HG03342 (cell line): ENCODE data around the gene NECTIN1.

Experiments
- ATAC-seq: cut with Tn5 transposase; IDR thresholded peaks from one replicate; pipeline ENCODE4 v1.9.1; 2021; ENCODE audit warnings: mild to moderate bottlenecking, moderate library complexity; ENCODE audit not compliant: unreplicated experiment

The NECTIN1 gene

GRCh38 chr11:119694334-119694733 is 34.7 kb downstream of the NECTIN1 start:
- no peak for ATAC-seq

- no peak for ATAC-seq
Measured at GRCh38 chr11:119693253-119693815, 35.7 kb downstream of the NECTIN1 start.

GRCh38 chr11:119692540-119692820 is 36.5 kb downstream of the NECTIN1 start:
- no peak for ATAC-seq

GRCh38 chr11:119691701-119692539 is 37.1 kb downstream of the NECTIN1 start:
- ATAC-seq, result no peak

- no peak for ATAC-seq
Measured at GRCh38 chr11:119691020-119691666, 37.9 kb downstream of the NECTIN1 start.

- ATAC-seq, result no peak
Measured at GRCh38 chr11:119689302-119689701, 39.7 kb downstream of the NECTIN1 start.

GRCh38 chr11:119688356-119688755 is 40.6 kb downstream of the NECTIN1 start:
- ATAC-seq, result no peak

- ATAC-seq, result no peak
Measured at GRCh38 chr11:119687373-119688046, 41.5 kb downstream of the NECTIN1 start.

- no peak for ATAC-seq
Measured at GRCh38 chr11:119686177-119686882, 42.7 kb downstream of the NECTIN1 start.

- no peak for ATAC-seq
Measured at GRCh38 chr11:119685111-119685746, 43.8 kb downstream of the NECTIN1 start.

GRCh38 chr11:119684361-119685110 is 44.5 kb downstream of the NECTIN1 start:
- ATAC-seq, result no peak

GRCh38 chr11:119683783-119684182 is 45.2 kb downstream of the NECTIN1 start:
- ATAC-seq, result no peak

- ATAC-seq, result no peak
Measured at GRCh38 chr11:119681361-119681910, 47.6 kb downstream of the NECTIN1 start.

- ATAC-seq, result no peak
Measured at GRCh38 chr11:119680541-119681360, 48.2 kb downstream of the NECTIN1 start.

GRCh38 chr11:119679346-119679745 is 49.7 kb downstream of the NECTIN1 start:
- no peak for ATAC-seq

- ATAC-seq, result no peak
Measured at GRCh38 chr11:119678351-119678750, 50.6 kb downstream of the NECTIN1 start.

GRCh38 chr11:119677840-119678239 is 51.2 kb downstream of the NECTIN1 start:
- no peak for ATAC-seq

GRCh38 chr11:119676461-119677020 is 52.5 kb downstream of the NECTIN1 start:
- ATAC-seq, result no peak
